Panc1 (cell line): Measurements from ENCODE around the gene IFNAR2. TPM values are rescaled to one million over a fixed set of nuclear protein-coding genes. Genes with fewer than 3 reads are reported as not detected.

Experiments used
- ATAC-seq: fragments of 200-7000 bp; cut with Tn5 transposase; 2 replicates; pipeline ENCODE4 v1.9.1; 2020; ENCODE audit warnings: mild to moderate bottlenecking, moderate library complexity
- BruUV-seq: library from RNA; stranded (reverse); fragments of 400-500 nt; replicated peaks from 2 replicates; lab custom pipeline; 2021; lab: Mats Ljungman, UMichigan
- CTCF ChIA-PET: fragments of 300-600 bp; sonication (Branson Sonifier 250); formaldehyde crosslinking; loops from one replicate; lab custom pipeline; 2022; ENCODE audit warnings: antibody characterized with exemption; lab: Charles Lee
- POLR2A ChIA-PET: fragments of 300-600 bp; sonication (Branson Sonifier 250); formaldehyde crosslinking; loops from one replicate; lab custom pipeline; 2022; ENCODE audit warnings: antibody characterized with exemption; lab: Charles Lee
- DNase-seq: peaks from one replicate; pipeline ENCODE4 v3.0.0-alpha.2; 2010; ENCODE audit warnings: low read depth, low spot score
- H3K27ac ChIP-seq: 2 replicates; pipeline ENCODE4 v1.5.1; 2011; ENCODE audit warnings: mild to moderate bottlenecking, low read length, inconsistent platforms
- H3K27me3 ChIP-seq: fragments of 200-500 bp; sonication (Bioruptor generic); 2 replicates; pipeline ENCODE4 v1.6.0; 2014; ENCODE audit warnings: low read length, inconsistent platforms; ENCODE audit not compliant: control insufficient read depth, insufficient read depth
- H3K36me3 ChIP-seq: fragments of 200-500 bp; sonication (Bioruptor generic); 2 replicates; pipeline ENCODE4 v1.5.1; 2014; ENCODE audit warnings: inconsistent platforms, mild to moderate bottlenecking, low read length, moderate library complexity; ENCODE audit not compliant: control insufficient read depth, insufficient read depth
- H3K4me1 ChIP-seq: 2 replicates; pipeline ENCODE4 v1.5.1; 2011; ENCODE audit warnings: inconsistent platforms, mild to moderate bottlenecking, low read length, moderate library complexity; ENCODE audit not compliant: control insufficient read depth, insufficient read depth
- H3K4me3 ChIP-seq, 2 experiments: 2 replicates each; pipeline ENCODE4 v1.5.1; 2011 to 2012; ENCODE audit warnings: low read depth in 2 of 2, low read length in 2 of 2, mild to moderate bottlenecking in 2 of 2, inconsistent platforms in 1 of 2, moderate library complexity in 1 of 2
- H3K9me3 ChIP-seq: fragments of 200-500 bp; sonication (Bioruptor generic); 2 replicates; pipeline ENCODE4 v1.5.1; 2014; ENCODE audit warnings: low read depth, mild to moderate bottlenecking, inconsistent platforms, low read length, moderate library complexity; ENCODE audit not compliant: control insufficient read depth, insufficient read depth
- POLR2AphosphoS5 ChIP-seq: IDR thresholded peaks from 2 replicates; pipeline ENCODE4 v1.6.1; 2012; ENCODE audit warnings: mild to moderate bottlenecking, low read depth, low read length, moderate library complexity
- SIN3A ChIP-seq: IDR thresholded peaks from 2 replicates; pipeline ENCODE4 v1.6.1; 2012; ENCODE audit warnings: low read depth, mild to moderate bottlenecking, low read length, moderate library complexity, borderline replicate concordance; ENCODE audit not compliant: insufficient read depth
- TCF7L2 ChIP-seq: IDR thresholded peaks from 2 replicates; pipeline ENCODE4 v1.6.1; 2011; ENCODE audit warnings: mild to moderate bottlenecking, low read depth, low read length, inconsistent platforms
- in situ Hi-C: cut with HindIII; loops from 2 replicates; pipeline ENCODE4 v1.10.0; 2016; ENCODE audit warnings: low sequenced_read_pairs, low pct_unique_long_range_greater_than_20kb
- intact Hi-C: fragments of 100-400 bp; cut with micrococcal nuclease; formaldehyde crosslinking; loops from one replicate; pipeline ENCODE4 v1.10.0; 2022; ENCODE audit not compliant: unreplicated experiment
- total RNA-seq: library from RNA; stranded (reverse); gene quantifications from one replicate; pipeline ENCODE4 v1.2.1, GENCODE V29; 2021; ENCODE audit not compliant: unreplicated experiment
- TF ChIP-seq, protein P1 (sequence below): fragments of 450-650 bp; IDR thresholded peaks from 2 replicates; pipeline ENCODE4 v1.5.1; 2017; ENCODE audit warnings: mild to moderate bottlenecking
- TF ChIP-seq, protein P2 (sequence below), 2 experiments: IDR thresholded peaks; 2 replicates each; pipeline ENCODE4 v1.6.1; 2011 to 2012; ENCODE audit warnings: low read depth in 2 of 2, control low read depth in 1 of 2, low read length in 1 of 2, mild to moderate bottlenecking in 1 of 2, moderate library complexity in 1 of 2; ENCODE audit not compliant: insufficient read depth in 1 of 2

Gene IFNAR2
- total RNA-seq, 1 experiment from 2014 or later, result 18.2 TPM

DNA sequence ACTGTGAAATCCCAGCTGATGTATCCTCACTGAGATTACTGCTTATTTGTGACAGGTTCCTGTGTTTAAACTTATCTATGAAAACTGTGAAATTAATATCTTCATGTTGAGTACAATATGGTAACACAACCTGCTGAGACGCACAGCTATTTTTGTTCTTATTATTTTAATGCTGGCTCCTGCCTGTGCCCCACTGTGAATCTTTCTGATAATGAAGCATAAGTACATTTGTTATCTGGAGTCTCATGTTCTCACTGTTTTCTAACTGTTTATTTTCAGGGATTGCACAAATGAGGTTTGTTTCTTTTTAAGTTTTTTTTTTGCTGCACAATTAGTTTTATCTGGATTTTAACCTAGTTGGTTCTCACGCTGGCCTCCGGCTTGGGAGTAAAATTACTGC lies 39.9 kb upstream of the IFNAR2 start:
- TF ChIP-seq, protein P1, sequence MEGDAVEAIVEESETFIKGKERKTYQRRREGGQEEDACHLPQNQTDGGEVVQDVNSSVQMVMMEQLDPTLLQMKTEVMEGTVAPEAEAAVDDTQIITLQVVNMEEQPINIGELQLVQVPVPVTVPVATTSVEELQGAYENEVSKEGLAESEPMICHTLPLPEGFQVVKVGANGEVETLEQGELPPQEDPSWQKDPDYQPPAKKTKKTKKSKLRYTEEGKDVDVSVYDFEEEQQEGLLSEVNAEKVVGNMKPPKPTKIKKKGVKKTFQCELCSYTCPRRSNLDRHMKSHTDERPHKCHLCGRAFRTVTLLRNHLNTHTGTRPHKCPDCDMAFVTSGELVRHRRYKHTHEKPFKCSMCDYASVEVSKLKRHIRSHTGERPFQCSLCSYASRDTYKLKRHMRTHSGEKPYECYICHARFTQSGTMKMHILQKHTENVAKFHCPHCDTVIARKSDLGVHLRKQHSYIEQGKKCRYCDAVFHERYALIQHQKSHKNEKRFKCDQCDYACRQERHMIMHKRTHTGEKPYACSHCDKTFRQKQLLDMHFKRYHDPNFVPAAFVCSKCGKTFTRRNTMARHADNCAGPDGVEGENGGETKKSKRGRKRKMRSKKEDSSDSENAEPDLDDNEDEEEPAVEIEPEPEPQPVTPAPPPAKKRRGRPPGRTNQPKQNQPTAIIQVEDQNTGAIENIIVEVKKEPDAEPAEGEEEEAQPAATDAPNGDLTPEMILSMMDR, result no peak
- no peak for TF ChIP-seq SIN3A
- TF ChIP-seq, protein P2, sequence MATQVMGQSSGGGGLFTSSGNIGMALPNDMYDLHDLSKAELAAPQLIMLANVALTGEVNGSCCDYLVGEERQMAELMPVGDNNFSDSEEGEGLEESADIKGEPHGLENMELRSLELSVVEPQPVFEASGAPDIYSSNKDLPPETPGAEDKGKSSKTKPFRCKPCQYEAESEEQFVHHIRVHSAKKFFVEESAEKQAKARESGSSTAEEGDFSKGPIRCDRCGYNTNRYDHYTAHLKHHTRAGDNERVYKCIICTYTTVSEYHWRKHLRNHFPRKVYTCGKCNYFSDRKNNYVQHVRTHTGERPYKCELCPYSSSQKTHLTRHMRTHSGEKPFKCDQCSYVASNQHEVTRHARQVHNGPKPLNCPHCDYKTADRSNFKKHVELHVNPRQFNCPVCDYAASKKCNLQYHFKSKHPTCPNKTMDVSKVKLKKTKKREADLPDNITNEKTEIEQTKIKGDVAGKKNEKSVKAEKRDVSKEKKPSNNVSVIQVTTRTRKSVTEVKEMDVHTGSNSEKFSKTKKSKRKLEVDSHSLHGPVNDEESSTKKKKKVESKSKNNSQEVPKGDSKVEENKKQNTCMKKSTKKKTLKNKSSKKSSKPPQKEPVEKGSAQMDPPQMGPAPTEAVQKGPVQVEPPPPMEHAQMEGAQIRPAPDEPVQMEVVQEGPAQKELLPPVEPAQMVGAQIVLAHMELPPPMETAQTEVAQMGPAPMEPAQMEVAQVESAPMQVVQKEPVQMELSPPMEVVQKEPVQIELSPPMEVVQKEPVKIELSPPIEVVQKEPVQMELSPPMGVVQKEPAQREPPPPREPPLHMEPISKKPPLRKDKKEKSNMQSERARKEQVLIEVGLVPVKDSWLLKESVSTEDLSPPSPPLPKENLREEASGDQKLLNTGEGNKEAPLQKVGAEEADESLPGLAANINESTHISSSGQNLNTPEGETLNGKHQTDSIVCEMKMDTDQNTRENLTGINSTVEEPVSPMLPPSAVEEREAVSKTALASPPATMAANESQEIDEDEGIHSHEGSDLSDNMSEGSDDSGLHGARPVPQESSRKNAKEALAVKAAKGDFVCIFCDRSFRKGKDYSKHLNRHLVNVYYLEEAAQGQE (IDR thresholded peaks at IDR 0.05; ENCODE audit: insufficient read depth in 1 of 2, low read depth in 2 of 2, low read length in 1 of 2), result no peak
- TF ChIP-seq POLR2AphosphoS5, result no peak
- no peak for TF ChIP-seq TCF7L2
- no peak overlapping the region for H3K4me3 ChIP-seq
- intact Hi-C loops, result no loop called here
- in situ Hi-C loops, result no loop called here
- no TSS peak for BruUV-seq
- H3K27ac ChIP-seq, result no peak overlapping the region
- CTCF ChIA-PET, result no interaction called here
- POLR2A ChIA-PET, result interaction anchor here (0.7 kb wide), 1 partner anchor 241 kb away, joined by 3 read pairs; no protein-coding TSS in a partner anchor
- no peak for ATAC-seq
- H3K9me3 ChIP-seq, result no peaks in the 10 kb centered on the region
- no peaks in the 10 kb centered on the region for H3K36me3 ChIP-seq
- H3K27me3 ChIP-seq, result peaks cover 2% of the 10 kb centered on the region
- no peaks in the 10 kb centered on the region for H3K4me1 ChIP-seq
- DNase-seq, result no peak

DNA sequence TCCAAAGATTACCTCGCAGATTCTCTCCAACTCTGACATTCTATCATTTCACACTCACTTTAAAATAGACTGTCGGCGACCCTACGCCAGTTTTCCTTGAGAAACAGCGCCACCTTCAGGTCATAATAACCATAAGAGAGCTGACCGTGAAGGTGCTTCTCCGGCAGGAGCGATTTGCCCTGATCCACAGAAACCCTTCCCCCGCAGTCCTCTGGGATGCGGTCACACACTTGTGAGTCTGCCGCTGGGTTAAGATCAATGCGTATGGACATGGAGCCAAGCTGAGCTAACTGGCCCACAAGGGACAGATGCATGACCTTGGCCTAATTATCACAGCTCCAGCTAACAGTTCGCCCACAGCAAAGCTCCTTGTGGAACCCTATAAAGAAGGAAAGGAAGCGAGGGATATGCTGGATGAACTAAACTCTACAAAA lies 32.8 kb upstream of the IFNAR2 start:
- H3K27me3 ChIP-seq, result no peaks in the 10 kb centered on the region
- POLR2A ChIA-PET, result no interaction called here
- DNase-seq (peak; percentile 13), ATAC-seq (peak; percentile 87)
- H3K4me3 ChIP-seq, result no peak overlapping the region
- intact Hi-C loops, result loop anchor here (5.0 kb wide), 3 partner anchors 165 to 365 kb away; no protein-coding TSS in a partner anchor
- in situ Hi-C loops, result no loop called here
- TF ChIP-seq, protein P1, result peak; percentile 75
- no peak for TF ChIP-seq POLR2AphosphoS5
- no peaks in the 10 kb centered on the region for H3K4me1 ChIP-seq
- no peaks in the 10 kb centered on the region for H3K9me3 ChIP-seq
- no peak overlapping the region for H3K27ac ChIP-seq
- no TSS peak for BruUV-seq
- no peaks in the 10 kb centered on the region for H3K36me3 ChIP-seq
- CTCF ChIA-PET, result interaction anchor here (0.5 to 1.2 kb wide), 7 partner anchors 62 to 364 kb away, joined by 3 to 8 read pairs (median 3); no protein-coding TSS in a partner anchor
